Measurements from ENCODE around the gene FMR1. TPM values are rescaled to one million over a fixed set of nuclear protein-coding genes. Genes with fewer than 3 reads are reported as not detected.

FMR1 gene
- 75.8 and 77.2 TPM in 2 replicates for polyA plus RNA-seq (2013)

- no peaks in the 10 kb centered on the region for H3K27me3 ChIP-seq (ENCODE audit: insufficient read depth, low read length)
- H2BK5ac ChIP-seq (ENCODE audit: low read depth, low read length, poor library complexity): peak within 1 kb of the TSS; percentile 37
- H3K79me1 ChIP-seq (ENCODE audit: low read length): peaks cover 5% of the 10 kb centered on the region
- H3K36me3 ChIP-seq (ENCODE audit: control insufficient read depth in 1 of 2, insufficient read depth in 2 of 2, low read length in 2 of 2): no peaks in the 10 kb centered on the region
- peak within 1 kb of the TSS; percentile 89 for H3K27ac ChIP-seq (ENCODE audit: low read depth, low read length)
- H3K9me3 ChIP-seq (ENCODE audit: insufficient read depth, low read depth, low read length): no peaks in the 10 kb centered on the region
- peak within 1 kb of the TSS; percentile 87 for H3K4ac ChIP-seq (ENCODE audit: low read depth, low read length)
- H4K12ac ChIP-seq (ENCODE audit: low read depth, low read length): no peak within 1 kb of the TSS
- H3K4me3 ChIP-seq (ENCODE audit: low read depth, low read length): peak within 1 kb of the TSS; percentile 92
- H2AK5ac ChIP-seq (ENCODE audit: low read length): peak within 1 kb of the TSS; percentile 75
- peak within 1 kb of the TSS; percentile 58 for H3K23ac ChIP-seq (ENCODE audit: low read length)
- H3K4me1 ChIP-seq (ENCODE audit: control insufficient read depth in 1 of 2, insufficient read depth in 2 of 2, low read length in 2 of 2): no peaks in the 10 kb centered on the region
- peak within 1 kb of the TSS; percentile 21 for H3K18ac ChIP-seq (ENCODE audit: low read length)
- no CpG with 5 or more reads among the region's 66 CpGs for WGBS (ENCODE audit: extremely low coverage, insufficient coverage, insufficient read length)
- peak within 1 kb of the TSS; percentile 75 for H3K4me2 ChIP-seq (ENCODE audit: low read length)
- peak within 1 kb of the TSS; percentile 41 for H3K14ac ChIP-seq (ENCODE audit: low read length)
- H4K91ac ChIP-seq (ENCODE audit: low read depth, low read length): peak within 1 kb of the TSS; percentile 80
- H2BK120ac ChIP-seq (ENCODE audit: insufficient read depth, low read length, poor library complexity): peak within 1 kb of the TSS; percentile 27
- no peak within 1 kb of the TSS for H2BK12ac ChIP-seq (ENCODE audit: low read length)
- DNase-seq: peak; percentile 93 to 99
- H4K8ac ChIP-seq (ENCODE audit: low read depth, low read length): peak within 1 kb of the TSS; percentile 36
- peak within 1 kb of the TSS; percentile 93 for H3K9ac ChIP-seq (ENCODE audit: low read length)
- peaks cover 7% of the 10 kb centered on the region for H3K79me2 ChIP-seq (ENCODE audit: control insufficient read depth, insufficient read depth, low read length, poor library complexity)
- no peak within 1 kb of the TSS for H2AFZ ChIP-seq (ENCODE audit: insufficient read depth, low read length, poor library complexity)
Observed at GRCh38 chrX:147911192-147912022, at the start of gene FMR1. Gene FMR1, plus strand, starts transcription at chrX:147911919. Its CDS starts 261 bp downstream, at chrX:147912180.

- Histone ChIP-seq H3K36me3 (ENCODE audit: control insufficient read depth in 1 of 2, insufficient read depth in 2 of 2, low read length in 2 of 2) (no peaks in the 10 kb centered on the region), H3K18ac (ENCODE audit: low read length) (no peak overlapping the region), H3K14ac (ENCODE audit: low read length) (no peak overlapping the region), H2BK120ac (ENCODE audit: insufficient read depth, low read length, poor library complexity) (no peak overlapping the region), H3K4ac (ENCODE audit: low read depth, low read length) (no peak overlapping the region), H3K9me3 (ENCODE audit: insufficient read depth, low read depth, low read length) (no peaks in the 10 kb centered on the region), H3K23ac (ENCODE audit: low read length) (no peak overlapping the region), H3K4me3 (ENCODE audit: low read depth, low read length) (no peak overlapping the region), H3K79me2 (ENCODE audit: control insufficient read depth, insufficient read depth, low read length, poor library complexity) (no peaks in the 10 kb centered on the region), H4K8ac (ENCODE audit: low read depth, low read length) (no peak overlapping the region), H3K79me1 (ENCODE audit: low read length) (no peaks in the 10 kb centered on the region), H3K4me1 (ENCODE audit: control insufficient read depth in 1 of 2, insufficient read depth in 2 of 2, low read length in 2 of 2) (no peaks in the 10 kb centered on the region), H3K9ac (ENCODE audit: low read length) (no peak overlapping the region), H3K27me3 (ENCODE audit: insufficient read depth, low read length) (no peaks in the 10 kb centered on the region), H2AK5ac (ENCODE audit: low read length) (no peak overlapping the region), H2BK12ac (ENCODE audit: low read length) (no peak overlapping the region), H3K27ac (ENCODE audit: low read depth, low read length) (no peak overlapping the region), H2AFZ (ENCODE audit: insufficient read depth, low read length, poor library complexity) (no peak overlapping the region), H4K12ac (ENCODE audit: low read depth, low read length) (no peak overlapping the region), H4K91ac (ENCODE audit: low read depth, low read length) (no peak overlapping the region), H2BK5ac (ENCODE audit: low read depth, low read length, poor library complexity) (no peak overlapping the region), H3K4me2 (ENCODE audit: low read length) (no peak overlapping the region)
- WGBS (ENCODE audit: extremely low coverage, insufficient coverage, insufficient read length): no CpG with 5 or more reads among the region's 7 CpGs
- DNase-seq: peak in 1 of 2 donors; percentile 45
Observed at GRCh38 chrX:147875866-147876596, 35.7 kb upstream of the FMR1 start.

- H3K36me3 ChIP-seq (ENCODE audit: control insufficient read depth in 1 of 2, insufficient read depth in 2 of 2, low read length in 2 of 2): no peaks in the 10 kb centered on the region
- WGBS (ENCODE audit: extremely low coverage, insufficient coverage, insufficient read length): no CpG with 5 or more reads among the region's 4 CpGs
Observed at GRCh38 chrX:147876849-147877646, 34.7 kb upstream of the FMR1 start.

GRCh38 chrX:147877726-147878125 is 34.0 kb upstream of the FMR1 start:
- Histone ChIP-seq H3K4me3 (ENCODE audit: low read depth, low read length) (no peak overlapping the region), H3K27ac (ENCODE audit: low read depth, low read length) (no peak overlapping the region), H3K14ac (ENCODE audit: low read length) (no peak overlapping the region), H2BK5ac (ENCODE audit: low read depth, low read length, poor library complexity) (no peak overlapping the region), H4K12ac (ENCODE audit: low read depth, low read length) (no peak overlapping the region), H3K4ac (ENCODE audit: low read depth, low read length) (no peak overlapping the region), H4K8ac (ENCODE audit: low read depth, low read length) (no peak overlapping the region), H3K4me1 (ENCODE audit: control insufficient read depth in 1 of 2, insufficient read depth in 2 of 2, low read length in 2 of 2) (no peaks in the 10 kb centered on the region), H3K4me2 (ENCODE audit: low read length) (no peak overlapping the region), H4K91ac (ENCODE audit: low read depth, low read length) (no peak overlapping the region), H3K79me2 (ENCODE audit: control insufficient read depth, insufficient read depth, low read length, poor library complexity) (no peaks in the 10 kb centered on the region), H3K9me3 (ENCODE audit: insufficient read depth, low read depth, low read length) (no peaks in the 10 kb centered on the region), H3K18ac (ENCODE audit: low read length) (no peak overlapping the region), H3K36me3 (ENCODE audit: control insufficient read depth in 1 of 2, insufficient read depth in 2 of 2, low read length in 2 of 2) (no peaks in the 10 kb centered on the region), H3K79me1 (ENCODE audit: low read length) (no peaks in the 10 kb centered on the region), H2BK12ac (ENCODE audit: low read length) (no peak overlapping the region), H3K23ac (ENCODE audit: low read length) (no peak overlapping the region), H2BK120ac (ENCODE audit: insufficient read depth, low read length, poor library complexity) (no peak overlapping the region), H3K27me3 (ENCODE audit: insufficient read depth, low read length) (no peaks in the 10 kb centered on the region), H2AFZ (ENCODE audit: insufficient read depth, low read length, poor library complexity) (no peak overlapping the region), H2AK5ac (ENCODE audit: low read length) (no peak overlapping the region), H3K9ac (ENCODE audit: low read length) (no peak overlapping the region)
- no peak for DNase-seq
- no CpG with 5 or more reads among the region's 5 CpGs for WGBS (ENCODE audit: extremely low coverage, insufficient coverage, insufficient read length)

More at GRCh38 chrX:147876849-147877646, 34.7 kb upstream of the FMR1 start:
- no peak overlapping the region for H3K4ac ChIP-seq (ENCODE audit: low read depth, low read length)
- H3K18ac ChIP-seq (ENCODE audit: low read length): no peak overlapping the region
- no peaks in the 10 kb centered on the region for H3K27me3 ChIP-seq (ENCODE audit: insufficient read depth, low read length)
- no peak overlapping the region for H3K9ac ChIP-seq (ENCODE audit: low read length)
- H3K4me1 ChIP-seq (ENCODE audit: control insufficient read depth in 1 of 2, insufficient read depth in 2 of 2, low read length in 2 of 2): no peaks in the 10 kb centered on the region
- H3K4me3 ChIP-seq (ENCODE audit: low read depth, low read length): no peak overlapping the region
- no peak overlapping the region for H2AFZ ChIP-seq (ENCODE audit: insufficient read depth, low read length, poor library complexity)
- H3K79me1 ChIP-seq (ENCODE audit: low read length): no peaks in the 10 kb centered on the region
- H4K12ac ChIP-seq (ENCODE audit: low read depth, low read length): no peak overlapping the region
- no peak for DNase-seq
- H2BK5ac ChIP-seq (ENCODE audit: low read depth, low read length, poor library complexity): no peak overlapping the region
- H3K14ac ChIP-seq (ENCODE audit: low read length): no peak overlapping the region
- H4K91ac ChIP-seq (ENCODE audit: low read depth, low read length): no peak overlapping the region
- no peak overlapping the region for H3K27ac ChIP-seq (ENCODE audit: low read depth, low read length)
- H3K4me2 ChIP-seq (ENCODE audit: low read length): no peak overlapping the region
- no peak overlapping the region for H4K8ac ChIP-seq (ENCODE audit: low read depth, low read length)
- H3K9me3 ChIP-seq (ENCODE audit: insufficient read depth, low read depth, low read length): no peaks in the 10 kb centered on the region
- H2BK12ac ChIP-seq (ENCODE audit: low read length): no peak overlapping the region
- no peak overlapping the region for H3K23ac ChIP-seq (ENCODE audit: low read length)
- no peak overlapping the region for H2AK5ac ChIP-seq (ENCODE audit: low read length)
- no peak overlapping the region for H2BK120ac ChIP-seq (ENCODE audit: insufficient read depth, low read length, poor library complexity)
- no peaks in the 10 kb centered on the region for H3K79me2 ChIP-seq (ENCODE audit: control insufficient read depth, insufficient read depth, low read length, poor library complexity)
